IMR-90 (cell line): ENCODE data around the gene FUCA2. TPM values are rescaled to one million over a fixed set of nuclear protein-coding genes. Genes with fewer than 3 reads are reported as not detected.
"Not testable (repeated sequence)": the region's sequence is repeated elsewhere in the genome, so short reads cannot be mapped to it uniquely, and the experiment has no call there.

ENCODE experiments used
- ATAC-seq: fragments of 200-7000 bp; cut with Tn5 transposase; 2 replicates; pipeline ENCODE4 v1.9.1; 2020; ENCODE audit warnings: low read depth, mild to moderate bottlenecking, moderate library complexity
- BruUV-seq: library from RNA; stranded (reverse); fragments of 400-500 nt; replicated peaks from 2 replicates; lab custom pipeline; 2021; lab: Mats Ljungman, UMichigan
- CTCF ChIA-PET: fragments of 300-600 bp; formaldehyde crosslinking; extraction: SDS; loops from one replicate; lab custom pipeline; 2021; ENCODE audit warnings: antibody characterized with exemption; lab: Yijun Ruan, JAX
- POLR2A ChIA-PET: fragments of 300-600 bp; sonication (Branson Sonifier 250); formaldehyde crosslinking; loops from one replicate; lab custom pipeline; 2022; ENCODE audit warnings: antibody characterized with exemption; ENCODE audit not compliant: unreplicated experiment; lab: Charles Lee
- DNase-seq: peaks from one replicate; pipeline ENCODE4 v3.0.0; 2013
- H2AFZ ChIP-seq: replicated peaks from 2 replicates; pipeline ENCODE3; 2013; ENCODE audit warnings: low read length, mild to moderate bottlenecking; ENCODE audit not compliant: poor library complexity
- H2AK5ac ChIP-seq: 2 replicates; pipeline ENCODE4 v1.6.1; 2013; ENCODE audit warnings: low read depth, low read length, inconsistent platforms
- H2AK9ac ChIP-seq: replicated peaks from 2 replicates; pipeline ENCODE3; 2013; ENCODE audit warnings: mild to moderate bottlenecking, low read depth, low read length, moderate library complexity; ENCODE audit not compliant: poor library complexity
- H2BK120ac ChIP-seq: 2 replicates; pipeline ENCODE4 v1.6.1; 2013; ENCODE audit warnings: low read depth, low read length, inconsistent platforms
- H2BK15ac ChIP-seq: 3 replicates; pipeline ENCODE4 v1.6.1; 2013; ENCODE audit warnings: low read depth, low read length, inconsistent platforms
- H2BK20ac ChIP-seq: 2 replicates; pipeline ENCODE4 v1.6.1; 2013; ENCODE audit warnings: low read depth, mild to moderate bottlenecking, inconsistent platforms, low read length, moderate library complexity
- H2BK5ac ChIP-seq: 2 replicates; pipeline ENCODE4 v1.6.1; 2013; ENCODE audit warnings: mild to moderate bottlenecking, low read depth, low read length, inconsistent platforms; ENCODE audit not compliant: poor library complexity, severe bottlenecking
- H3K14ac ChIP-seq: replicated peaks from 2 replicates; pipeline ENCODE4 v1.6.1; 2013; ENCODE audit warnings: low read depth, low read length, inconsistent platforms
- H3K18ac ChIP-seq: 2 replicates; pipeline ENCODE4 v1.6.1; 2013; ENCODE audit warnings: low read depth, low read length, control low read depth
- H3K23ac ChIP-seq: 2 replicates; pipeline ENCODE4 v1.6.1; 2013; ENCODE audit warnings: low read depth, low read length, inconsistent platforms
- H3K27ac ChIP-seq: 2 replicates; pipeline ENCODE4 v1.5.1; 2013; ENCODE audit warnings: mild to moderate bottlenecking, control low read depth, low read length; ENCODE audit not compliant: insufficient read depth
- H3K27me3 ChIP-seq: 2 replicates; pipeline ENCODE4 v1.6.1; 2013; ENCODE audit warnings: low read length; ENCODE audit not compliant: control insufficient read depth, insufficient read depth
- H3K36me3 ChIP-seq: 2 replicates; pipeline ENCODE4 v1.6.1; 2013; ENCODE audit warnings: low read length, mixed read lengths; ENCODE audit not compliant: control insufficient read depth, insufficient read depth
- H3K4ac ChIP-seq: 2 replicates; pipeline ENCODE4 v1.6.1; 2013; ENCODE audit warnings: low read depth, low read length, inconsistent platforms
- H3K4me1 ChIP-seq: 2 replicates; pipeline ENCODE4 v1.6.1; 2013; ENCODE audit warnings: low read length, mixed read lengths; ENCODE audit not compliant: control insufficient read depth, insufficient read depth
- H3K4me2 ChIP-seq: 2 replicates; pipeline ENCODE4 v1.6.1; 2013; ENCODE audit warnings: low read depth, mild to moderate bottlenecking, control low read depth, low read length, moderate library complexity
- H3K4me3 ChIP-seq: 2 replicates; pipeline ENCODE4 v1.5.1; 2013; ENCODE audit warnings: low read depth, mild to moderate bottlenecking, control low read depth, low read length, moderate library complexity; ENCODE audit not compliant: insufficient read depth
- H3K56ac ChIP-seq: 2 replicates; pipeline ENCODE4 v1.6.1; 2013; ENCODE audit warnings: low read length, inconsistent platforms; ENCODE audit not compliant: insufficient read depth; ENCODE audit errors: extremely low read depth
- H3K79me1 ChIP-seq, 2 experiments: 2 replicates each; pipeline ENCODE4 v1.6.1; 2013; ENCODE audit warnings: low read length in 2 of 2, inconsistent platforms in 1 of 2, low read depth in 1 of 2
- H3K9ac ChIP-seq: 2 replicates; pipeline ENCODE4 v1.6.1; 2013; ENCODE audit warnings: low read depth, low read length, control low read depth
- H3K9me1 ChIP-seq: 2 replicates; pipeline ENCODE4 v1.6.1; 2013; ENCODE audit warnings: low read length, inconsistent platforms; ENCODE audit not compliant: insufficient read depth
- H3K9me3 ChIP-seq: 2 replicates; pipeline ENCODE4 v1.6.1; 2013; ENCODE audit warnings: low read length; ENCODE audit not compliant: control insufficient read depth, insufficient read depth
- H4K20me1 ChIP-seq: 2 replicates; pipeline ENCODE4 v1.6.1; 2013; ENCODE audit warnings: low read length, inconsistent platforms; ENCODE audit not compliant: insufficient read depth
- H4K5ac ChIP-seq: 2 replicates; pipeline ENCODE4 v1.6.1; 2013; ENCODE audit warnings: mild to moderate bottlenecking, low read depth, low read length, control low read depth
- H4K8ac ChIP-seq, 2 experiments: 2 replicates each; pipeline ENCODE4 v1.6.1; 2013; ENCODE audit warnings: low read depth in 2 of 2, low read length in 2 of 2, control low read depth in 1 of 2, inconsistent platforms in 1 of 2
- H4K91ac ChIP-seq: 2 replicates; pipeline ENCODE4 v1.6.1; 2013; ENCODE audit warnings: low read depth, low read length, inconsistent platforms; ENCODE audit not compliant: insufficient read depth
- CEBPB ChIP-seq: IDR thresholded peaks from 2 replicates; pipeline ENCODE4 v1.6.1; 2012; ENCODE audit warnings: low read depth, low read length, improper control_type of control experiment
- NFE2L2 ChIP-seq: fragments of 150-350 bp; IDR thresholded peaks from 2 replicates; pipeline ENCODE4 v1.6.1; 2016; ENCODE audit warnings: low read depth, mild to moderate bottlenecking, low read length
- WGBS, 2 experiments: methylation state at CpG; one replicate each; pipeline versions ENCODE4 v1.1.5 to v1.1.7; 2013; ENCODE audit warnings: missing lambda C conversion rate in 2 of 2; ENCODE audit not compliant: insufficient read length in 1 of 2; ENCODE audit errors: extremely low coverage in 2 of 2; 5-methylcytosine and 5-hydroxymethylcytosine counted together
- dilution Hi-C: fragments of 300-500 bp; cut with HindIII; formaldehyde crosslinking; loops from one replicate; pipeline ENCODE4 v1.14.3; 2018; ENCODE audit warnings: low sequenced_read_pairs; ENCODE audit not compliant: unreplicated experiment
- in situ Hi-C: fragments of 300-500 bp; cut with MboI; formaldehyde crosslinking; loops from 3 replicates; pipeline ENCODE4 v1.14.3; 2019; ENCODE audit warnings: low sequenced_read_pairs, inconsistent platforms, mixed read lengths
- intact Hi-C: fragments of 100-400 bp; cut with micrococcal nuclease; formaldehyde crosslinking; loops from 2 replicates; pipeline ENCODE4 v1.10.0; 2022
- polyA plus RNA-seq, 3 experiments: library from polyadenylated mRNA; depleted of rRNA; stranded (reverse); fragments of >200 nt; gene quantifications; 2 replicates each; pipeline ENCODE4 v1.2.3, GENCODE V29; 2012; ENCODE audit warnings: low replicate concordance in 1 of 3
- total RNA-seq: library from RNA; depleted of rRNA; stranded (reverse); fragments of >200 nt; gene quantifications from 2 replicates; pipeline ENCODE4 v1.2.3, GENCODE V29; 2012

FUCA2 gene
- total and polyA plus RNA-seq, 2 of the 4 experiments (the other 2 are of a cell fraction) = 44.1 to 47.4 TPM

GRCh38 chr6:143471822-143472221, 39.7 kb downstream of the FUCA2 start:
- H3K4me1 ChIP-seq = no peaks in the 10 kb centered on the region
- H3K79me1 ChIP-seq = 0 out of 4 replicates have a peak, but pooled peaks cover 0 to 2% of the 10 kb centered on the region in 2 experiments
- H3K18ac ChIP-seq = no peak overlapping the region
- no peaks in the 10 kb centered on the region for H4K20me1 ChIP-seq
- H3K9me1 ChIP-seq = no peaks in the 10 kb centered on the region
- no peak overlapping the region for H4K8ac ChIP-seq
- no peak overlapping the region for H2BK120ac ChIP-seq
- no peak overlapping the region for H3K4me2 ChIP-seq
- no peak for ATAC-seq
- H2AFZ ChIP-seq = no peak overlapping the region
- WGBS, 2 experiments = no CpG with 5 or more reads among the region's 1 CpG
- ChIA-PET CTCF (no interaction called here), POLR2A (no interaction called here)
- intact Hi-C loops (no loop called here), in situ Hi-C loops (no loop called here), dilution Hi-C loops (no loop called here)
- H3K27me3 ChIP-seq = no peaks in the 10 kb centered on the region
- H2AK9ac ChIP-seq = no peak overlapping the region
- H3K4me3 ChIP-seq = no peak overlapping the region
- no peak overlapping the region for H2BK15ac ChIP-seq
- no peak overlapping the region for H3K4ac ChIP-seq
- H2BK20ac ChIP-seq = no peak overlapping the region
- H3K36me3 ChIP-seq = peaks cover 13% of the 10 kb centered on the region
- no TSS peak for BruUV-seq
- H2AK5ac ChIP-seq = no peak overlapping the region
- no peak overlapping the region for H3K27ac ChIP-seq
- H4K5ac ChIP-seq = no peak overlapping the region
- no peak overlapping the region for H2BK5ac ChIP-seq
- H3K56ac ChIP-seq = no peak overlapping the region
- no peak for DNase-seq
- no peak overlapping the region for H4K91ac ChIP-seq
- no peak overlapping the region for H3K14ac ChIP-seq
- H3K9ac ChIP-seq = no peak overlapping the region
- TF ChIP-seq NFE2L2 = no peak
- peak; percentile 60; the same call in 1 of the 2 replicates for TF ChIP-seq CEBPB
- H3K23ac ChIP-seq = no peak overlapping the region
- no peaks in the 10 kb centered on the region for H3K9me3 ChIP-seq

DNA sequence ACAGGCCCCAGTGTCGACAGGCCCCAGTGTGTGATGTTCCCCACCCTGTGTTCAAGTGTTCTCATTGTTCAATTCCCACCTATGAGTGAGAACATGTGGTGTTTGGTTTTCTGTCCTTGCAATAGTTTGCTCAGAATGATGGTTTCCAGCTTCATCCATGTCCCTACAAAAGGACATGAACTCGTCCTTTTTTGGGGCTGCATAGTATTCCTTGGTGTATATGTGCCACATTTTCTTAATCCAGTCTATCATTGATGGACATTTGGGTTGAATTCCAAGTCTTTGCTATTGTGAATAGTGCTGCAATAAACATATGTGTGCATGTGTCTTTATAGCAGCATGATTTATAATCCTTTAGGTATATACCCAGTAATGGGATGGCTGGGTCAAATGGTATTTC, 42.7 kb downstream of the FUCA2 start:
- BruUV-seq, H2AFZ ChIP-seq, H2BK15ac ChIP-seq, intact Hi-C loops, H2AK5ac ChIP-seq, ATAC-seq, H4K8ac ChIP-seq, CTCF ChIA-PET, H3K9me1 ChIP-seq, H4K20me1 ChIP-seq, H3K4me1 ChIP-seq, H3K18ac ChIP-seq, H2BK120ac ChIP-seq, H2BK5ac ChIP-seq, H3K4ac ChIP-seq, POLR2A ChIA-PET, H3K9me3 ChIP-seq, H3K56ac ChIP-seq, dilution Hi-C loops, in situ Hi-C loops, H3K14ac ChIP-seq, H4K91ac ChIP-seq, H3K23ac ChIP-seq, H3K27me3 ChIP-seq, H3K9ac ChIP-seq, H2BK20ac ChIP-seq, DNase-seq, H3K4me2 ChIP-seq, H3K79me1 ChIP-seq, H3K36me3 ChIP-seq, H3K4me3 ChIP-seq, H3K27ac ChIP-seq, H2AK9ac ChIP-seq, H4K5ac ChIP-seq: not testable (repeated sequence)
- no CpG with 5 or more reads among the region's 2 CpGs for WGBS, 2 experiments
